HEK293 (cell line): ENCODE data around the gene NDE1.

Experiments
- CTCF ChIA-PET: fragments of 350-600 bp; formaldehyde crosslinking; extraction: SDS; loops from one replicate; lab custom pipeline; 2021; ENCODE audit warnings: antibody characterized with exemption; lab: Yijun Ruan, JAX
- POLR2A ChIA-PET: fragments of 300-600 bp; formaldehyde crosslinking; extraction: SDS; loops from one replicate; lab custom pipeline; 2020; ENCODE audit warnings: antibody characterized with exemption, inconsistent platforms; lab: Yijun Ruan, JAX
- H3K27ac ChIP-seq: fragments of 200-500 bp; sonication (Bioruptor generic); 2 replicates; pipeline ENCODE4 v1.5.1; 2014; ENCODE audit warnings: low read depth, low read length, control low read depth, inconsistent platforms; ENCODE audit errors: extremely low read depth
- H3K36me3 ChIP-seq, 2 experiments: fragments of 200-500 bp in 1 of 2; sonication (Bioruptor generic) in 1 of 2; 1 replicate in 1 of 2; 2 replicates in 1 of 2; pipeline ENCODE4 v1.5.1; 2014 to 2017; ENCODE audit warnings: inconsistent platforms in 2 of 2, low read length in 2 of 2; ENCODE audit not compliant: control insufficient read depth in 2 of 2, insufficient read depth in 1 of 2
- H3K4me1 ChIP-seq: fragments of 200-500 bp; sonication (Bioruptor generic); 2 replicates; pipeline ENCODE4 v1.5.1; 2014; ENCODE audit warnings: mild to moderate bottlenecking, low read length, inconsistent platforms; ENCODE audit not compliant: control insufficient read depth, insufficient read depth
- H3K4me3 ChIP-seq: 2 replicates; pipeline ENCODE4 v1.5.1; 2011; ENCODE audit warnings: low read depth, mild to moderate bottlenecking, control low read depth, low read length, moderate library complexity
- H3K9me3 ChIP-seq: fragments of 200-500 bp; sonication (Bioruptor generic); 2 replicates; pipeline ENCODE4 v1.5.1; 2014; ENCODE audit warnings: low read depth, low read length, inconsistent platforms; ENCODE audit not compliant: control insufficient read depth, insufficient read depth
- BCL11A ChIP-seq: fragments of 450-650 bp; formaldehyde crosslinking; IDR thresholded peaks from 2 replicates; pipeline ENCODE4 v1.5.1; 2016; ENCODE audit warnings: low read depth, missing biosample characterization, missing genetic modification characterization
- GLIS2 ChIP-seq: fragments of 450-650 bp; formaldehyde crosslinking; IDR thresholded peaks from 2 replicates; pipeline ENCODE4 v1.5.1; 2016; ENCODE audit warnings: missing biosample characterization, missing genetic modification characterization
- KLF8 ChIP-seq: fragments of 450-650 bp; formaldehyde crosslinking; IDR thresholded peaks from 2 replicates; pipeline ENCODE4 v1.5.1; 2016; ENCODE audit warnings: missing biosample characterization, missing genetic modification characterization
- MYNN ChIP-seq: fragments of 450-650 bp; formaldehyde crosslinking; IDR thresholded peaks from 2 replicates; pipeline ENCODE4 v1.5.1; 2016; ENCODE audit warnings: missing biosample characterization, missing genetic modification characterization, borderline replicate concordance
- MZF1 ChIP-seq: fragments of 450-650 bp; formaldehyde crosslinking; IDR thresholded peaks from 2 replicates; pipeline ENCODE4 v1.5.1; 2017; ENCODE audit warnings: missing biosample characterization, missing genetic modification characterization, borderline replicate concordance
- OVOL3 ChIP-seq: fragments of 450-650 bp; formaldehyde crosslinking; IDR thresholded peaks from 2 replicates; pipeline ENCODE4 v1.5.1; 2016; ENCODE audit warnings: missing biosample characterization, missing genetic modification characterization
- PATZ1 ChIP-seq: fragments of 450-650 bp; formaldehyde crosslinking; IDR thresholded peaks from 2 replicates; pipeline ENCODE4 v1.5.1; 2016; ENCODE audit warnings: missing biosample characterization, missing genetic modification characterization
- REPIN1 ChIP-seq: fragments of 450-650 bp; formaldehyde crosslinking; IDR thresholded peaks from 2 replicates; pipeline ENCODE4 v1.5.1; 2017; ENCODE audit warnings: missing biosample characterization, missing genetic modification characterization, low read depth
- SP3 ChIP-seq: fragments of 450-650 bp; formaldehyde crosslinking; IDR thresholded peaks from 2 replicates; pipeline ENCODE4 v1.5.1; 2016; ENCODE audit warnings: missing biosample characterization, missing genetic modification characterization
- TRIM28 ChIP-seq: IDR thresholded peaks from 2 replicates; pipeline ENCODE4 v1.6.1; 2011; ENCODE audit warnings: low read length, control low read depth, borderline replicate concordance
- ZFP41 ChIP-seq: fragments of 450-650 bp; formaldehyde crosslinking; IDR thresholded peaks from 2 replicates; pipeline ENCODE4 v1.5.1; 2016; ENCODE audit warnings: missing biosample characterization, missing genetic modification characterization, borderline replicate concordance
- ZNF132 ChIP-seq: fragments of 450-650 bp; formaldehyde crosslinking; IDR thresholded peaks from 2 replicates; pipeline ENCODE4 v1.5.1; 2017; ENCODE audit warnings: missing biosample characterization, missing genetic modification characterization, borderline replicate concordance
- ZNF157 ChIP-seq: fragments of 450-650 bp; formaldehyde crosslinking; IDR thresholded peaks from 2 replicates; pipeline ENCODE4 v1.5.1; 2016; ENCODE audit warnings: missing biosample characterization, missing genetic modification characterization
- ZNF214 ChIP-seq: fragments of 450-650 bp; formaldehyde crosslinking; IDR thresholded peaks from 2 replicates; pipeline ENCODE4 v1.5.1; 2017; ENCODE audit warnings: missing biosample characterization, mild to moderate bottlenecking, missing genetic modification characterization, borderline replicate concordance
- ZNF221 ChIP-seq: fragments of 450-650 bp; formaldehyde crosslinking; IDR thresholded peaks from 2 replicates; pipeline ENCODE4 v1.5.1; 2017; ENCODE audit warnings: missing biosample characterization, missing genetic modification characterization, borderline replicate concordance
- ZNF24 ChIP-seq: fragments of 450-650 bp; formaldehyde crosslinking; IDR thresholded peaks from 2 replicates; pipeline ENCODE4 v1.5.1; 2016; ENCODE audit warnings: missing biosample characterization, missing genetic modification characterization
- ZNF302 ChIP-seq: fragments of 450-650 bp; formaldehyde crosslinking; IDR thresholded peaks from 2 replicates; pipeline ENCODE4 v1.5.1; 2016; ENCODE audit warnings: missing biosample characterization, missing genetic modification characterization, low read depth
- ZNF391 ChIP-seq: fragments of 450-650 bp; formaldehyde crosslinking; IDR thresholded peaks from 2 replicates; pipeline ENCODE4 v1.5.1; 2016; ENCODE audit warnings: low read depth, missing biosample characterization, missing genetic modification characterization, borderline replicate concordance
- ZNF518A ChIP-seq: fragments of 450-650 bp; formaldehyde crosslinking; conservative IDR thresholded peaks from 2 replicates; pipeline ENCODE4 v1.5.1; 2016; ENCODE audit warnings: low read depth, missing biosample characterization, missing genetic modification characterization
- ZNF521 ChIP-seq: fragments of 450-650 bp; formaldehyde crosslinking; IDR thresholded peaks from 2 replicates; pipeline ENCODE4 v1.5.1; 2017; ENCODE audit warnings: missing biosample characterization, mild to moderate bottlenecking, missing genetic modification characterization
- ZNF529 ChIP-seq: fragments of 450-650 bp; formaldehyde crosslinking; IDR thresholded peaks from 2 replicates; pipeline ENCODE4 v1.5.1; 2017; ENCODE audit warnings: missing genetic modification characterization, missing biosample characterization; ENCODE audit not compliant: insufficient replicate concordance
- ZNF561 ChIP-seq: fragments of 450-650 bp; IDR thresholded peaks from 2 replicates; pipeline ENCODE4 v1.5.1; 2018; ENCODE audit warnings: missing biosample characterization, missing genetic modification characterization, borderline replicate concordance
- ZNF639 ChIP-seq: fragments of 450-650 bp; formaldehyde crosslinking; IDR thresholded peaks from 2 replicates; pipeline ENCODE4 v1.5.1; 2016; ENCODE audit warnings: missing biosample characterization, missing genetic modification characterization
- ZNF777 ChIP-seq: fragments of 450-650 bp; formaldehyde crosslinking; IDR thresholded peaks from 2 replicates; pipeline ENCODE4 v1.5.1; 2017; ENCODE audit warnings: missing biosample characterization, missing genetic modification characterization, borderline replicate concordance
- ZSCAN4 ChIP-seq: fragments of 450-650 bp; formaldehyde crosslinking; IDR thresholded peaks from 2 replicates; pipeline ENCODE4 v1.5.1; 2017; ENCODE audit warnings: missing biosample characterization, missing genetic modification characterization

The NDE1 gene

GRCh38 chr16:15636392-15636873, 13.6 kb upstream of the NDE1 start (continued):
- no peak for TF ChIP-seq ZNF391 (tag by site-specific recombination)
- no peak for TF ChIP-seq ZNF302 (tag by site-specific recombination)
- TF ChIP-seq SP3 (tag by site-specific recombination), result no peak
- TF ChIP-seq MZF1 (tag by site-specific recombination), result no peak
- no peak for TF ChIP-seq ZNF777 (tag by site-specific recombination)
- TF ChIP-seq, all 188 proteins: peak for 0

- Histone ChIP-seq H3K4me3 (no peak overlapping the region), H3K27ac (no peak overlapping the region), H3K36me3 (peaks cover 17 to 52% of the 10 kb centered on the region in 2 experiments), H3K4me1 (peaks cover 15% of the 10 kb centered on the region), H3K9me3 (no peaks in the 10 kb centered on the region)
- CTCF ChIA-PET, result no interaction called here
- POLR2A ChIA-PET, result interaction anchor here (1.0 kb wide), 1 partner anchor 12 kb away, joined by 3 read pairs; no protein-coding TSS in a partner anchor
- no peak for TF ChIP-seq ZNF132 (tag by site-specific recombination)
- TF ChIP-seq OVOL3 (tag by site-specific recombination), result no peak
- no peak for TF ChIP-seq MYNN
- no peak for TF ChIP-seq KLF8 (tag by site-specific recombination)
- TF ChIP-seq ZFP41 (tag by site-specific recombination), result no peak
- TF ChIP-seq ZNF639, result no peak
- no peak for TF ChIP-seq REPIN1 (tag by site-specific recombination)
- no peak for TF ChIP-seq ZNF561 (tag by site-specific recombination)
- TF ChIP-seq BCL11A, result no peak
- TF ChIP-seq ZNF24 (tag by site-specific recombination), result no peak
- no peak for TF ChIP-seq ZSCAN4
- no peak for TF ChIP-seq ZNF157 (tag by site-specific recombination)
- TF ChIP-seq ZNF221 (tag by site-specific recombination), result no peak
- TF ChIP-seq ZNF529 (tag by site-specific recombination), result no peak
- TF ChIP-seq PATZ1, result no peak
- TF ChIP-seq ZNF518A, result no peak
- no peak for TF ChIP-seq ZNF214 (tag by site-specific recombination)
- no peak for TF ChIP-seq TRIM28
- TF ChIP-seq ZNF521, result no peak
- no peak for TF ChIP-seq GLIS2 (tag by site-specific recombination)
Observed at GRCh38 chr16:15639061-15639568, 10.9 kb upstream of the NDE1 start.
